GM15510 (cell line): ENCODE data around the gene GLT6D1.

Experiments
- POLR2A ChIP-seq: IDR thresholded peaks from 3 replicates; pipeline ENCODE4 v1.6.1; 2011; ENCODE audit warnings: borderline replicate concordance; ENCODE audit not compliant: insufficient read length; ENCODE audit errors: extremely low read depth

GLT6D1 gene

GRCh38 chr9:135649508-135649907 is 10.2 kb upstream of the GLT6D1 start:
- TF ChIP-seq POLR2A = no peak

DNA sequence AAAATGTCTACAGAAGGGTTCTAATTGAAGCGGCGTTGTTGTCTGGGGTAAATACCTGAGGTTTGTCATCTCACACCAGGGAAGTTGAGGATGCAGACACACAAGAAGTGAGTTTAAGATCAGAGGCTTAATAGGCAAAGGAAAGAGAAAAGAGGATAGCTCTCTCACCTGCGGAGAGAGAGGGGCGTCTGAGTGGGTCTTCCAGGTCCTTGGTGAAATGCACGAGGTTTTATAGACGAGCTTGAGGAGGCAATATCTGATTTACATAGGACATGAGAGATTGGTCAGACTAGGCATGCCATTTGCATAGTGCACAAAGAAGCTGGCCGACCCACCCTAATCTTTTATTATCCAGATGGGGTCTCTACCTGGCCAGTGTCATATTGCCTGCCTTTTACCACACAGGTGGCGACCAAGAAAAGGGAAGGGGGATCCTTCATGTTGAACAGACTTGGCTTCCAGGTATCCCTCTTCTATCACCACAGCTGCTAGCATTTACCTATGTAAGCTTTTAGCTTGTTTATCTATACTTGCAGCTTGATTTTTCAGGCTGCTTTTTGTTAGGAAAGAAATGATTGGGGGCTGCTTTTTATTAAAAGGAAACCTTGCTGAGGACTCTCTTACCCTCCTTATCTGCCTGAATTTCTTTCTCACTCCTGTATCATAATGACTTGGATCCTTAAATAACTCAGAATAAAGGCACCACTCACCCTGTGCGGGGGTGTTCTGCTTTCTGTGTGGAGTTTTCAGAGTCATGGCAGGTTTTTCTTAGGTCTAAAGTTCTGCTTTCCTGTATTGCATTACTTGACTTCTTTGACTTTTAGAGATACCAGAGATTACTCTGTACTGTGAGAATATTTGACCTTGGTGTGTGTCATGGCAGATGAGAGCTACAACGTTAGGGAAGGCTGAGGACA is 9.4 kb upstream of the GLT6D1 start:
- TF ChIP-seq POLR2A = no peak

- no peak for TF ChIP-seq POLR2A
These were observed 8.5 kb upstream of the GLT6D1 start for GRCh38 chr9:135647884-135648283.

- TF ChIP-seq POLR2A = no peak
These were observed 5.4 kb upstream of the GLT6D1 start for GRCh38 chr9:135644631-135645218.

DNA sequence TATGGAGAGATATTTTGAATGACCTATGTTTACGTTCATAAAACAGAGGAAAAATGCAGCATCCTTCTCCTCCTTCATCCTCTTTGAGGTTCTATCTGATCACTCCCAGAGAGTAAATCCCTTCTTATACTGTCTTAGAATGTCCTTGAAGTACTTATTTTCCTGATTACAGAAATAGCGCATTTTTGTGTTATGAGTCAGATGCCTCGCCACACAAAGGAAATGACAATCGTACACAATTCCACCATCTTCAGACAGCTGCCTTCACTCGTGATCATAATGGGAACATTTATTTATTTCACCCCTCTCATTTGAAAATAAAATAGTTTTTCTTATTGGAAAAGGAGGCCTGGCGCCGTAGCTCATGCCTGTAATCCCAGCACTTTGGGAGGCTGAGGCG is 2.4 kb upstream of the GLT6D1 start:
- TF ChIP-seq POLR2A = no peak

DNA sequence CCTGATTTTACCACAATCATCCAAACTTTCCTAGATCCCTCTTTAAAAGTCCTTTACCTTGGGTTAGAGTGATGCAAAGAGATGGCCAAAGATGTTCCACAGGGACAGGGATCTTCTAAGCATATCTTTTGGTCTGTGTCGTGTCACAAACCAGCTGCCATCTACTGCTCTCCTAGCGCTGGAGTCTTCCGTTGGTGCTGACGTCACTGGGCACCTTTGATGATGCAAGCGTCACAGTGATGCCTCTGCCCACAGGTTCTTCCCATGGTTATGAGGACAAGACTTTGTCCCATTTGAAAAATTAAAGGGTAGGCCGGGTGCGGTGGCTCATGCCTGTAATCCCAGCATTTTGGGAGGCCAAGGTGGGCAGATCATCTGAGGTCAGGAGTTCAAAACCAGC is 1.7 kb upstream of the GLT6D1 start:
- TF ChIP-seq POLR2A = no peak

DNA sequence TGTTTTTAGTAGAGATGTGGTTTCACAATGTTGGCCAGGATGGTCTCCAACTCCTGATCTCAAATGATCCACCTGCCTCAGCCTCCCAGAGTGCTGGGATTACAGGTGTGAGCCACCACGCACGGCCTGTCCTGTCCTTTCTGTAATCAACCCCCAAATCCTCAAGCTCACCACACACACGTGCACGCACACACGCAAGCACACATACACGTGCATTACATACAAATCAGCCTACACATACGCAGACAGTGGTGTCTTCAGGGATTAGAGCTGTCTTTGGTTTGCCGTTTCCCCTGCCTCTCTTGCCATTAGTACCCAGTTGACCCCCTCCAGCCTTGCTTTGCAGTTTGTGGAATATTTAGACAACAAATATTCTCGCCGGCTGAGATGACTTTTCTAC is 6.5 kb downstream of the GLT6D1 start:
- no peak for TF ChIP-seq POLR2A

DNA sequence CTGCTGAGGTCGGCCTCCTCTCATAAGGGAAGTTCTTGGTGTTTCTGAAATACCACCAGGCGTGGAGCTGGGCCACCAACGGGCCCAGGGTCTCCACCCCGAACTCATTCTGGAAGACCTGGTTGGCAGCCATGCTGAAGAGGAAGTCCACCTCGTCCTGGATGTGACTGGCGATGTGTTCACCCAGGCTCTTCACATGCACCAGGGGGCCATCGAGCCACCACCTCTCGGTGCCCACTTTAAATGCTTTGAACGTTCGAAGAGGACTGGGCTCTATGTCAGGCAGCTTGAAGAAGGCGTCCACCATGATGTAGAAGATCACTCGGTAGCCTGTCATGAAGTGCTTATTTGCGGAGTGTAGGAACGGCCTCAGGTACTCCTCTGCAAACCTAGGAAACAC is 15.1 kb downstream of the GLT6D1 start:
- TF ChIP-seq POLR2A = no peak

GRCh38 chr9:135622415-135623020 is 16.8 kb downstream of the GLT6D1 start:
- no peak for TF ChIP-seq POLR2A

DNA sequence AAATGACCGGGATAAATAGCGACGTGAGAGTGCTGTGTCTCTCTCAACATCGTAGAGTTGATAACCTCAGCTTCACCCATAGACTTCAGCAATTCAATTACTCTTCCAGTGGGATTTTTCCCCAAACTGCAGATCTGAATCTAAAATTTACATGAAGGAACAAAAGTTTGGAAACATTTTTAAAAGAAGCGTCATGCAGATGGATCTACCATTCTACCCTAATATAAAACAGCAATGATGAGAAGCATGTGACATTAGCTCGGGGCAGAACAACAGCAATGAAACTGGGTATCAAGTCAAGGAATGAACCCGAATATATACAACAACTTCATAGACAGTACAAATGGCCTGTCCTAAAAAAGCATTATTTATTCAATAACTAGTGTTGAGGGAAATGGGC is 18.8 kb downstream of the GLT6D1 start:
- TF ChIP-seq POLR2A = no peak

DNA sequence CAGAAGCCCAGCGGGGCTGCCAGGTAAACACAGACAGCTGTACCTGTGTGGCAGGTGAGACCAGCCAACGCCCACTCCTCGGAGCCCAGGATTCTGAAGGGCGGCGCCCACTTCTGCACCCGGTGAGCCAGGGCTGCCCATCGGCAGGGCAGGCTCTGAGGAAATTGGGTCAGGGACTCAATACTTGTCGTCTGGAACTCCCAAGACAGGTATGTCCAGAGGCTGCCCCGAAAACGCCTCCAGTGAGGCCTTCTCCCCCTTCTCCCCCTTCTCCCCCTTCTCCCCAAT is 19.8 kb downstream of the GLT6D1 start:
- no peak for TF ChIP-seq POLR2A

DNA sequence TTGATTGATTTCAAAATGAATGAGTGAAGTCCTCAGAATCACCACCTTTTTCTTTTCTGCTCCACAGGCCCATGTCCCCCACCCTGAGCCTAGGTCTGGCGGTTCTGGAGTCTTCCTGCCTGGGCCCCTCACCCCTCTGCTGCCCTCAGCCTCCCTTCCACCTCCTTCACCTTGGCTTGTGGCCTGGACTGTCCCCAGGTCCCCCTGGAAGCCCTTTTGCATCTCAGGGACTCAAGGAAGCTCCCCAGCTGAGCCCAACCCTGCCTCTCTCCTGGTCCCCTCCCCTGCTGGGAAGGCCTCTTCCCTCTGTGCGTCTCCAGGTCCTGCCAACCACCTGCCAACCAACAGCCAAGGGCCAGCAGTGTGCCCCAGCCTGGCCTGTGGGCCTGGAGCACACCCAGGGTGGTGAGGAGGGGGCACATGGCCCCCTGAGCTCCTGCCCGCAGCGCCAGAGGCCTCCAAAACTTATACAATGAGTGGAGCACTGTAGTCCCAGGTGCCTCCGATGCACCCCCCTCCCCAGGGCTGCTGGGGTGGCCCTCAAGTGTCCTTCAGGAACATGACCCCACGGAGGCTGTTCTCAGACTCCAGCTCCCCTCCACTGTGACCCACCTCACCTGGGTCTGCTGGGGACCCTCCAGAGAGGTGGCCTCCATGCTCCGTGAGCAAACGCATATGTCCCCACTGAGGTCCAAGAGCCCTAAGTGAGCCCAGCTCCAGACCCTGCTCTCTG is 20.3 kb downstream of the GLT6D1 start:
- no peak for TF ChIP-seq POLR2A

GRCh38 chr9:135617991-135618411 is 21.3 kb downstream of the GLT6D1 start:
- no peak for TF ChIP-seq POLR2A

DNA sequence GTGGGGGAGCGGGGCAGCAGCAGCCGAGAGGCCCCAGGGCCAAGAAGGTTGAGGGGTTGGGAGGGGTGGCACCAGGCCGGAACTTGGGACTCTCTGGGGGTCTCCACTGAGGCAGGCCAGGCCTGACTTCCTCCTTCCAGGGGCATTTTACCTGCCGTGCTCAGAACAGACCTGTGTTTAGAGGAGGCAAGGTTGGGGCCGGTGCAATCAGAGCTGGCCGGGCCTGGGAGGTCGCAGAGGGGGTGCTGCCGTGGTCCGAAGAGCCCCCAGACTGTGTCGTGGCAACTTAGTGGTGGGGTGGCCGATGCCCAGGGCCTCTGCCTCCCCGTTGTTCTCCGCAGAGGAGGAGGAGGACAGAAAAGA is 21.8 kb downstream of the GLT6D1 start:
- no peak for TF ChIP-seq POLR2A
